Measurements from ENCODE around the gene RAB5B. TPM values are rescaled to one million over a fixed set of nuclear protein-coding genes. Genes with fewer than 3 reads are reported as not detected.

RAB5B gene
- total and polyA plus RNA-seq, 10 of the 15 experiments (the other 5 are each of a cell fraction or from before 2014, with no cell fraction given) = 7.5 to 149 (median 37.8) TPM

DNA sequence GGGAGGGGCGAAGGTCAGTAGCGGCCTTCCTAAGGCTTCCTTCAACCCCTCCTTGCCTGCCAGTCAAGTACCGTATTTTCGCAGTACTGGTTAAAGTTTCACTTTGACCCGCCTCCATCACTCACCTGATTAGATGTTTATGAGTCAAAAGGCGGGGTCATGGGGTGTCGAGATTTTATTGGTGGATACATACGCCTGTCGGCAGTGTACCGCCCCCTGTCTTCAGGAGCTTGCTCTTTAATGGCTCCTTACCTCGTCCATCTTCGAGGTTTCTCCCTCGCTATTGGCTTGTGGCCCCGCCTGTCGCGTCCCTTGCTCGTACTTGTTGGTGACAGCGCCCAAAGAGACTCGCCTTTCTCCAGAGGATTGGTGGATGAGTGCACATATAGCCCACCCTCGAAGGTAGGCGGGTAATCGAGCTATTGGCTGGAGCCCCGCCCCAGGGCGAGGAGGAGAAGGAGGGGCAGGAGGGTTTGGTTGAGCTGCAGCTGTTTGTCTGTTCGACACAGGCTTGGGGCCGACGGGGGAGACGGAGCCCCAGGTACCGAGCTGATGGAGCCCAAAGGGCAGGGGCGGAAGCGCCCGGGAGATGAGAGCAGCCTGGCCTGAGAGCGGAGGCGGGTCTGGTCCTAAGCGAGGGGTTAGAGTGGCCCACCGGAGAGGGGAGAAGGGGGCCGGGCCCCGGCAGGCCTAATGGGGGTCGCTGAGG is at the start of gene RAB5B (continued):
- TF ChIP-seq, protein P1, sequence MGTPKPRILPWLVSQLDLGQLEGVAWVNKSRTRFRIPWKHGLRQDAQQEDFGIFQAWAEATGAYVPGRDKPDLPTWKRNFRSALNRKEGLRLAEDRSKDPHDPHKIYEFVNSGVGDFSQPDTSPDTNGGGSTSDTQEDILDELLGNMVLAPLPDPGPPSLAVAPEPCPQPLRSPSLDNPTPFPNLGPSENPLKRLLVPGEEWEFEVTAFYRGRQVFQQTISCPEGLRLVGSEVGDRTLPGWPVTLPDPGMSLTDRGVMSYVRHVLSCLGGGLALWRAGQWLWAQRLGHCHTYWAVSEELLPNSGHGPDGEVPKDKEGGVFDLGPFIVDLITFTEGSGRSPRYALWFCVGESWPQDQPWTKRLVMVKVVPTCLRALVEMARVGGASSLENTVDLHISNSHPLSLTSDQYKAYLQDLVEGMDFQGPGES (IDR thresholded peaks at IDR 0.05) = peak; percentile 100
- TF ChIP-seq MYC (IDR thresholded peaks at IDR 0.05; ENCODE audit: insufficient read depth, insufficient read length, insufficient replicate concordance, low read length, severe bottlenecking) (no peak), NFYB (IDR thresholded peaks at IDR 0.05; ENCODE audit: insufficient read depth, low read depth, low read length) (peak; percentile 94), SKIL (IDR thresholded peaks at IDR 0.05; ENCODE audit: low read depth, poor library complexity, severe bottlenecking) (peak; percentile 100), TAF1 (IDR thresholded peaks at IDR 0.05; ENCODE audit: borderline replicate concordance, low read depth, low read length) (peak; percentile 81), SREBF2 (IDR thresholded peaks at IDR 0.05; ENCODE audit: low read length) (peak; percentile 61; the same call in 1 of the 2 replicates), RAD51 (IDR thresholded peaks at IDR 0.05) (peak; percentile 75), IKZF2 (IDR thresholded peaks at IDR 0.05) (peak in 1 of 2 experiments; percentile 54; a peak in 1 of 4 replicates), TCF3 (IDR thresholded peaks at IDR 0.05; ENCODE audit: borderline replicate concordance, insufficient read depth, low read depth, low read length) (peak; percentile 67; the same call in 1 of the 2 replicates)
- TF ChIP-seq, protein P2, sequence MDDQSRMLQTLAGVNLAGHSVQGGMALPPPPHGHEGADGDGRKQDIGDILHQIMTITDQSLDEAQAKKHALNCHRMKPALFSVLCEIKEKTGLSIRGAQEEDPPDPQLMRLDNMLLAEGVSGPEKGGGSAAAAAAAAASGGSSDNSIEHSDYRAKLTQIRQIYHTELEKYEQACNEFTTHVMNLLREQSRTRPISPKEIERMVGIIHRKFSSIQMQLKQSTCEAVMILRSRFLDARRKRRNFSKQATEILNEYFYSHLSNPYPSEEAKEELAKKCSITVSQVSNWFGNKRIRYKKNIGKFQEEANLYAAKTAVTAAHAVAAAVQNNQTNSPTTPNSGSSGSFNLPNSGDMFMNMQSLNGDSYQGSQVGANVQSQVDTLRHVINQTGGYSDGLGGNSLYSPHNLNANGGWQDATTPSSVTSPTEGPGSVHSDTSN (IDR thresholded peaks at IDR 0.05; ENCODE audit: insufficient replicate concordance, low read depth, low read length) = peak; percentile 95
